ENCODE data around the gene ACTA2. TPM values are rescaled to one million over a fixed set of nuclear protein-coding genes. Genes with fewer than 3 reads are reported as not detected.

The ACTA2 gene
- total RNA-seq, 4 donors from 2014 or later, result 73.6 to 123 (median 115) TPM

DNA sequence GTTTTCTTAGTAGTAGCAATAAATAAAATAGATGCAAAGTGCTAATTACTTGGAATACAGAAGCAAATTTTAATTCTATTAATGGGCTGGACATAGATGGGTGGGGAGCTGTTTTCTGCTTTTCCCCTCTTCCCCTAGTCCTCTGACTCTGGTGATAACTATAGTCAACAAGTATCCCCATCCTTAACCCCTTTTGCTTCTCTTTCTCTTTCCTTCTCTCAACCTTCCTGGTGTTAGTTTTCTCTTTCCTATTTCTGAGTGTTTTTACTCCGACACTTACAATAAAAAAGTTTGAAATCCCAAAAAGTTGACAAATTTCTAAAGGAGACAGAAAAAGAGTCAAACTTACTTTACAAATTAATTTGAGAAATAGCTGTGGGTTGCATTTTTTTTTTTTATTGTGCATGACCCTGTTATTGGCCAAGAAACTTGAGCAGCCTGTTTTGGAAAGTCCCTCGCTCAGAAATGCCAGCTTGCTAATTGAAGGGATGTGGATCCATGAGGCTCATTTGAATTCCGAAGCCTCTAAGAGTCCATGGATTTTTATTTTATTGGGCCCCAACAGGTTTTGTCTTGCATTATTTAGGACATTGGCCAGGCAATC lies 40.5 kb upstream of the ACTA2 start:
- TF ChIP-seq, protein P1, sequence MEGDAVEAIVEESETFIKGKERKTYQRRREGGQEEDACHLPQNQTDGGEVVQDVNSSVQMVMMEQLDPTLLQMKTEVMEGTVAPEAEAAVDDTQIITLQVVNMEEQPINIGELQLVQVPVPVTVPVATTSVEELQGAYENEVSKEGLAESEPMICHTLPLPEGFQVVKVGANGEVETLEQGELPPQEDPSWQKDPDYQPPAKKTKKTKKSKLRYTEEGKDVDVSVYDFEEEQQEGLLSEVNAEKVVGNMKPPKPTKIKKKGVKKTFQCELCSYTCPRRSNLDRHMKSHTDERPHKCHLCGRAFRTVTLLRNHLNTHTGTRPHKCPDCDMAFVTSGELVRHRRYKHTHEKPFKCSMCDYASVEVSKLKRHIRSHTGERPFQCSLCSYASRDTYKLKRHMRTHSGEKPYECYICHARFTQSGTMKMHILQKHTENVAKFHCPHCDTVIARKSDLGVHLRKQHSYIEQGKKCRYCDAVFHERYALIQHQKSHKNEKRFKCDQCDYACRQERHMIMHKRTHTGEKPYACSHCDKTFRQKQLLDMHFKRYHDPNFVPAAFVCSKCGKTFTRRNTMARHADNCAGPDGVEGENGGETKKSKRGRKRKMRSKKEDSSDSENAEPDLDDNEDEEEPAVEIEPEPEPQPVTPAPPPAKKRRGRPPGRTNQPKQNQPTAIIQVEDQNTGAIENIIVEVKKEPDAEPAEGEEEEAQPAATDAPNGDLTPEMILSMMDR (IDR thresholded peaks at IDR 0.05; ENCODE audit: low read depth), result no peak

DNA sequence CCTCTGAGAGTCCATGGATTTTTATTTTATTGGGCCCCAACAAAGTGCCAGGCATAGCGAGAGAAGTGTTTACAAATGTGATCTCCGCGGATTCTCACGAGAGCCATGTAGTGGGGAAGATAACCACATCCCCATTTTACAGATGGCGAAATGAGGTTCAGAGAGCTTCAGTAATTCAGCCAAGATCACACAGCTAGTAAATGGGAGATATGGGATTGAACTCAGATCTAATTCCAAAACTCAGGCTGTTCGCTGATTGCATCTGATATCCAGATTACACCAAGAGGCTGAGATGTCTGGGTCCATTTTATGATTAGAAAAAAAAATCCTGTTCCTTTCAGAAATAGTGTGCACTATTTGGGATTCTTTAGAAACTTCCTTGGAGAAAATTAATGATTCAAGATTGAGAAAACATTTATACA lies 39.3 kb upstream of the ACTA2 start:
- TF ChIP-seq, protein P1 (IDR thresholded peaks at IDR 0.05; ENCODE audit: low read depth), result no peak

DNA sequence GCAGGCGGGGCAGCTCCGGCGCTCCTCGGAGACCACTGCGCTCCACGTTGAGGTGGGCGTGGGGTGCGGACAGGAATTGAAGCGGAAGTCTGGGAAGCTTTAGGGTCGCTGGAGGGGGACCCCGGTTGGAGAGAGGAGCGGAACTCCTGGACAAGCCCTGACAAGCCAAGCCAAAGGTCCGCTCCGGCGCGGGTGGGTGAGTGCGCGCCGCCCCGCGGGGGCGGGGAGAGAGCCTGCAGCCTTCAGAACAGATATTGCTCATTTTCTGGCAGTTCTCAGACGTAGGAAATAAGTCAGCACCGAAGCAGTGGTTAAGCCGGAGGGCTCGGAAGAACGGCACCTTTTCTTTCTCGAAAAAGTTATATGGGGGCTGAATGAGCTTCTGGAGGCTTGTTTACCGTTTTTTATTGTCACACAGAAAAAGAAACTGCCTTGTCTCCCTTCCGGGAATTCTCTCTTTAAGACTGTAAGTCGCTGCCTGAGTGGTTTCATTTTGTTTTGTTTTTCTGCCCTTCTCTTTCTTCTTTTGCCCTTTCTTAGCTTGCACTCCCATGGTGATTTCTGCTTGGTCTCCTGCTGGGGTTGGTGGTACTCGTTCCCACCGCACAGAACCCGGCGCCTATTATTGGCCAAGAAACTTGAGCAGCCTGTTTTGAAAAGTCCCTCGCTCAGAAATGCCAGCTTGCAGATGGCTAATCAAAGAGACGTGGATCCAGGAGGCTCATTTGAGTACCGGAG lies 38.8 kb upstream of the ACTA2 start:
- TF ChIP-seq, protein P1 (IDR thresholded peaks at IDR 0.05; ENCODE audit: low read depth), result no peak

DNA sequence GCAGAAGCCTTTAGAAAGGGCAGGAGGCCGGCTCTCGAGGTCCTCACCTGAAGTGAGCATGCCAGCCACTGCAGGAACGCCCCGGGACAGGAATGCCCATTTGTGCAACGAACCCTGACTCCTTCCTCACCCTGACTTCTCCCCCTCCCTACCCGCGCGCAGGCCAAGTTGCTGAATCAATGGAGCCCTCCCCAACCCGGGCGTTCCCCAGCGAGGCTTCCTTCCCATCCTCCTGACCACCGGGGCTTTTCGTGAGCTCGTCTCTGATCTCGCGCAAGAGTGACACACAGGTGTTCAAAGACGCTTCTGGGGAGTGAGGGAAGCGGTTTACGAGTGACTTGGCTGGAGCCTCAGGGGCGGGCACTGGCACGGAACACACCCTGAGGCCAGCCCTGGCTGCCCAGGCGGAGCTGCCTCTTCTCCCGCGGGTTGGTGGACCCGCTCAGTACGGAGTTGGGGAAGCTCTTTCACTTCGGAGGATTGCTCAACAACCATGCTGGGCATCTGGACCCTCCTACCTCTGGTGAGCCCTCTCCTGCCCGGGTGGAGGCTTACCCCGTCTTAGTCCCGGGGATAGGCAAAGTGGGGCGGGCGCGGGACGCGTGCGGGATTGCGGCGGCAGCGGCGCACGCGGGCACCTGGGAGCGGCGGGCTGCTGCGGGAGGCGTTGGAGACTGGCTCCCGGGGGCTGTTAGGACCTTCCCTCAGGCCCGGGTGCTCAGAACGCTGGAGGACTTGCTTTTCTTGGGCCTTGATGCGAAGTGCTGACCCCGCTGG lies 38.0 kb upstream of the ACTA2 start, which contains the start of gene FAS:
Gene FAS (plus strand): TSS at position 415 of the 777 bp plus-strand sequence. CDS start 79 bp downstream, at position 494.
- TF ChIP-seq, protein P1 (IDR thresholded peaks at IDR 0.05; ENCODE audit: low read depth), result no peak

DNA sequence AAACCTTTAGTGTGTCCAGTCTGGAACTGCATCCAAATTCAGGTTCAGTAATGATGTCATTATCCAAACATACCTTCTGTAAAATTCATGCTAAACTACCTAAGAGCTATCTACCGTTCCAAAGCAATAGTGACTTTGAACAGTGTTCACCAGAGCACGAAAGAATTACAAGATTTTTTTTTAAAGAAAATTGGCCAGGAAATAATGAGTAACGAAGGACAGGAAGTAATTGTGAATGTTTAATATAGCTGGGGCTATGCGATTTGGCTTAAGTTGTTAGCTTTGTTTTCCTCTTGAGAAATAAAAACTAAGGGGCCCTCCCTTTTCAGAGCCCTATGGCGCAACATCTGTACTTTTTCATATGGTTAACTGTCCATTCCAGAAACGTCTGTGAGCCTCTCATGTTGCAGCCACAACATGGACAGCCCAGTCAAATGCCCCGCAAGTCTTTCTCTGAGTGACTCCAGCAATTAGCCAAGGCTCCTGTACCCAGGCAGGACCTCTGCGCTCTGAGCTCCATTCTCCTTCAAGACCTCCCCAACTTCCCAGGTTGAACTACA lies 37.3 kb upstream of the ACTA2 start:
- TF ChIP-seq, protein P1 (IDR thresholded peaks at IDR 0.05; ENCODE audit: low read depth), result no peak

DNA sequence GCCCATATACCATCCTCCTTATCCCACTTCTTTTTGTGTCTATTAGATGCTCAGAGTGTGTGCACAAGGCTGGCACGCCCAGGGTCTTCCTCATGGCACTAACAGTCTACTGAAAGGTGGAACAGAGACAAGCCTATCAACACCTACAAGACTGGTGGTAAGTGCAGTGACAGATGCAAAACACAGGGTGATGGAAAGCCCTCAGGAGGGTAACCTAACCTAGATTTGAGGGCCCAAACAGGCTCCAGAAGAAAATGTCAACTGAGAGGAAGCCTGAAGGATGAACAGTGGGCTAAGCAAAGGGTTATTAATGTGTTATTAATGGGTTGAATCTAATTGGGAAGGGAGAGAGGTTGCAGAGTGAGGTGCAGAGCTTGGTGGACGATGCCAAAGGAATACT lies 36.9 kb upstream of the ACTA2 start:
- TF ChIP-seq, protein P1 (IDR thresholded peaks at IDR 0.05; ENCODE audit: low read depth), result no peak

Data from subcutaneous adipose tissue (tissue), 4 donors.